Neuron (in vitro differentiated cells): Measurements from ENCODE around the gene LGALS9C.
"Not testable (repeated sequence)": the region's sequence is repeated elsewhere in the genome, so short reads cannot be mapped to it uniquely, and the experiment has no call there.

Experiments used
- H2AFZ ChIP-seq: one replicate; pipeline ENCODE4 v1.6.1; 2013; ENCODE audit warnings: low read depth, mild to moderate bottlenecking, inconsistent platforms, low read length, moderate library complexity
- H3K27me3 ChIP-seq: one replicate; pipeline ENCODE4 v1.6.1; 2013; ENCODE audit warnings: low read length; ENCODE audit not compliant: insufficient read depth
- H3K36me3 ChIP-seq: one replicate; pipeline ENCODE4 v1.6.1; 2013; ENCODE audit warnings: low read length; ENCODE audit not compliant: insufficient read depth
- H3K4me1 ChIP-seq: one replicate; pipeline ENCODE4 v1.6.1; 2013; ENCODE audit warnings: low read length; ENCODE audit not compliant: insufficient read depth
- H3K4me3 ChIP-seq: 2 replicates; pipeline ENCODE4 v1.5.1; 2013; ENCODE audit warnings: mild to moderate bottlenecking, low read length, moderate library complexity
- H3K9me3 ChIP-seq: one replicate; pipeline ENCODE4 v1.6.1; 2013; ENCODE audit warnings: low read length

LGALS9C gene

GRCh38 chr17:18492712-18493480, 16.3 kb downstream of the LGALS9C start:
- H3K4me3 ChIP-seq, H3K36me3 ChIP-seq, H3K4me1 ChIP-seq, H2AFZ ChIP-seq, H3K27me3 ChIP-seq, H3K9me3 ChIP-seq: not testable (repeated sequence)

- H3K36me3 ChIP-seq, H2AFZ ChIP-seq, H3K27me3 ChIP-seq, H3K9me3 ChIP-seq, H3K4me1 ChIP-seq, H3K4me3 ChIP-seq: not testable (repeated sequence)
Measured at GRCh38 chr17:18494250-18494768, 17.7 kb downstream of the LGALS9C start.

GRCh38 chr17:18497044-18497443, 20.5 kb downstream of the LGALS9C start:
- not testable (repeated sequence) for H3K27me3 ChIP-seq, H3K9me3 ChIP-seq, H3K36me3 ChIP-seq, H2AFZ ChIP-seq, H3K4me3 ChIP-seq, H3K4me1 ChIP-seq

GRCh38 chr17:18499100-18499499, 22.5 kb downstream of the LGALS9C start:
- not testable (repeated sequence) for H3K4me1 ChIP-seq, H2AFZ ChIP-seq, H3K9me3 ChIP-seq, H3K4me3 ChIP-seq, H3K27me3 ChIP-seq, H3K36me3 ChIP-seq

GRCh38 chr17:18499756-18500155, 23.2 kb downstream of the LGALS9C start:
- not testable (repeated sequence) for H3K27me3 ChIP-seq, H3K4me1 ChIP-seq, H3K4me3 ChIP-seq, H2AFZ ChIP-seq, H3K36me3 ChIP-seq, H3K9me3 ChIP-seq

GRCh38 chr17:18500281-18500680, 23.7 kb downstream of the LGALS9C start:
- H3K9me3 ChIP-seq, H3K4me3 ChIP-seq, H3K36me3 ChIP-seq, H3K27me3 ChIP-seq, H3K4me1 ChIP-seq, H2AFZ ChIP-seq: not testable (repeated sequence)

GRCh38 chr17:18500816-18501215, 24.2 kb downstream of the LGALS9C start:
- not testable (repeated sequence) for H2AFZ ChIP-seq, H3K27me3 ChIP-seq, H3K36me3 ChIP-seq, H3K4me3 ChIP-seq, H3K4me1 ChIP-seq, H3K9me3 ChIP-seq

- H3K27me3 ChIP-seq, H3K36me3 ChIP-seq, H3K4me1 ChIP-seq, H3K4me3 ChIP-seq, H3K9me3 ChIP-seq, H2AFZ ChIP-seq: not testable (repeated sequence)
Measured at GRCh38 chr17:18503221-18503620, 26.6 kb downstream of the LGALS9C start.

- H3K9me3 ChIP-seq, H2AFZ ChIP-seq, H3K36me3 ChIP-seq, H3K27me3 ChIP-seq, H3K4me3 ChIP-seq, H3K4me1 ChIP-seq: not testable (repeated sequence)
Measured at GRCh38 chr17:18507729-18508128, 31.1 kb downstream of the LGALS9C start.

GRCh38 chr17:18508667-18509066, 32.1 kb downstream of the LGALS9C start:
- not testable (repeated sequence) for H3K36me3 ChIP-seq, H3K27me3 ChIP-seq, H3K4me3 ChIP-seq, H2AFZ ChIP-seq, H3K4me1 ChIP-seq, H3K9me3 ChIP-seq

- not testable (repeated sequence) for H3K9me3 ChIP-seq, H3K4me3 ChIP-seq, H2AFZ ChIP-seq, H3K36me3 ChIP-seq, H3K27me3 ChIP-seq, H3K4me1 ChIP-seq
Measured at GRCh38 chr17:18521100-18521499, 44.5 kb downstream of the LGALS9C start.

- H2AFZ ChIP-seq, H3K27me3 ChIP-seq, H3K4me3 ChIP-seq, H3K4me1 ChIP-seq, H3K36me3 ChIP-seq, H3K9me3 ChIP-seq: not testable (repeated sequence)
Measured at GRCh38 chr17:18525015-18525414, 48.4 kb downstream of the LGALS9C start.

- not testable (repeated sequence) for H3K27me3 ChIP-seq, H3K4me3 ChIP-seq, H3K9me3 ChIP-seq, H3K4me1 ChIP-seq, H2AFZ ChIP-seq, H3K36me3 ChIP-seq
Measured at GRCh38 chr17:18526168-18526800, 49.7 kb downstream of the LGALS9C start.

- H3K9me3 ChIP-seq, H2AFZ ChIP-seq, H3K4me3 ChIP-seq, H3K27me3 ChIP-seq, H3K36me3 ChIP-seq, H3K4me1 ChIP-seq: not testable (repeated sequence)
Measured at GRCh38 chr17:18527354-18527753, 50.8 kb downstream of the LGALS9C start.
